Measurements from ENCODE around the gene WDR91.

The WDR91 gene

DNA sequence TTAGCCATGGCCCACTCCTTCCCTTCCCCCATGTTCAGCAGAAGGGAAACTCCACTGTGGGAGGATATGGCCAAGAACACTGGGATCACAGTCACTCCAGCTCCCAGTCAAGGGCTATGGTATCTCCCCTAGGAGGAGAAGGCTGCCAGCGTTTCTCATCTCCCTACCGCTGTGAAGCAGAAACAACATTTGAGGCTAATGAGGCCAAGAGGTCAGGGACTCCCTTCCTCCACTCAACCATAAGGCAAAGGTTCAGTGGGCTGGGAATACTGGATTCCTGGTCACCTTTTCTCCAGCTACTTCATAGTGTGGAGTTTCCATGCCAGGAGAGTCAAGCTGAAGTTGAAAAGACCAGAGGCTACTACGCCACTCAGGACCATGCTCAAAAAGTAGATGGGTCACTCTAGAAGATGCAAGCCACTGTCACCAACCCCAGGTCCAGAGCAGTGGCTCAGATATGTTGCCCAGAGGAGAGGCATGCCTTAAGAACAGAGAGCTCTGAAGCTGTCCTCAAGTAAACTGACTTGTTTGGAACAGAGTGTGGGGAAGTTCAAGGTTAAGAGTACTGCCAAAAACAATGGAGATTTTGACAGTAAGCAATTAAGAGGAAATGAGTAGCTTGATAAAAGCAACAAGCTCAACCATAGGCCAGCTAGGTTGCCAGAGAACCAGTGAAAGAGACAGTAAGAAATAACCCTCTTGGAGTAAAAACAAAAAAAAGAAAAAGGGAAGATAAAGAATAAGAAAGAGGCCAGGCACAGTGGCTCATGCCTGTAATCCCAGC lies 67.2 kb downstream of the WDR91 start:
- no peak for TF ChIP-seq ZNF274 (IDR thresholded peaks at IDR 0.05; ENCODE audit: low read depth, low read length)
- H3K4me3 ChIP-seq (ENCODE audit: low read length), result no peak overlapping the region

All from GM08714 (cell line).